ENCODE results near the gene NSL1. TPM values are rescaled to one million over a fixed set of nuclear protein-coding genes. Genes with fewer than 3 reads are reported as not detected.
"Not testable (repeated sequence)": the region's sequence is repeated elsewhere in the genome, so short reads cannot be mapped to it uniquely, and the experiment has no call there.

The NSL1 gene
- total and polyA plus RNA-seq, 2 donors (not counting 1 experiment from before 2014, with no cell fraction given) = 20.5 to 45.9 TPM

GRCh38 chr1:212713465-212714136 is 78.0 kb downstream of the NSL1 start:
- ChIA-PET POLR2A (no interaction called here), CTCF (no interaction called here)
- Histone ChIP-seq H3K4me3 (ENCODE audit: control extremely low read depth in 1 of 5, extremely low read depth in 1 of 5, insufficient read depth in 1 of 5, low read depth in 2 of 5, low read length in 4 of 5) (no peak overlapping the region), H3K36me3 (replicated peaks in 1 of 2; ENCODE audit: control extremely low read depth in 1 of 2, control insufficient read depth in 1 of 2, extremely low read depth in 1 of 2, insufficient read depth in 2 of 2, low read length in 1 of 2) (no peaks in the 10 kb centered on the region), H3K9ac (ENCODE audit: low read length) (no peak overlapping the region), H3K4me1 (ENCODE audit: control insufficient read depth in 2 of 2, insufficient read depth in 2 of 2, low read length in 2 of 2) (no peaks in the 10 kb centered on the region), H3K27ac (ENCODE audit: low read length in 2 of 2) (no peak overlapping the region), H3K27me3 (replicated peaks in 1 of 4; ENCODE audit: control extremely low read depth in 1 of 4, control insufficient read depth in 3 of 4, insufficient read depth in 4 of 4, low read length in 3 of 4) (no peaks in the 10 kb centered on the region), H4K20me1 (ENCODE audit: control insufficient read depth, insufficient read depth, low read length, poor library complexity, severe bottlenecking) (no peaks in the 10 kb centered on the region), H3K79me2 (ENCODE audit: control insufficient read depth, insufficient read depth, low read length) (no peaks in the 10 kb centered on the region), H3K4me2 (replicated peaks; ENCODE audit: low read depth, low read length, poor library complexity, severe bottlenecking) (no peak overlapping the region), H3K9me3 (ENCODE audit: control extremely low read depth in 1 of 3, control insufficient read depth in 2 of 3, insufficient read depth in 1 of 3, low read length in 2 of 3) (no peaks in the 10 kb centered on the region), H2AFZ (ENCODE audit: insufficient read depth, low read depth, low read length, poor library complexity, severe bottlenecking) (no peak overlapping the region)
- 55% methylated on average over 2 of the region's 5 CpGs for WGBS (ENCODE audit: insufficient coverage)
- intact Hi-C loops (cut with micrococcal nuclease) = no loop called here
- H3K4me1 Mint-ChIP-seq = no peaks in the 10 kb centered on the region
- ATAC-seq (ENCODE audit: low read depth) (no peak), DNase-seq (no peak)
- TF ChIP-seq EZH2 (IDR thresholded peaks at IDR 0.05; ENCODE audit: borderline replicate concordance, insufficient read depth, low read depth, low read length, poor library complexity, severe bottlenecking) = no peak
- TF ChIP-seq CTCF (IDR thresholded peaks at IDR 0.05) = no peak
- H3K4me3 Mint-ChIP-seq = no peak overlapping the region
- H3K27me3 Mint-ChIP-seq = peaks cover 5% of the 10 kb centered on the region
- no peaks in the 10 kb centered on the region for H3K9me3 Mint-ChIP-seq (ENCODE audit: insufficient read depth)
- H3K27ac Mint-ChIP-seq = no peak overlapping the region

- Histone ChIP-seq H3K4me1 (ENCODE audit: control insufficient read depth in 2 of 2, insufficient read depth in 2 of 2, low read length in 2 of 2) (no peaks in the 10 kb centered on the region), H3K27me3 (replicated peaks in 1 of 4; ENCODE audit: control extremely low read depth in 1 of 4, control insufficient read depth in 3 of 4, insufficient read depth in 4 of 4, low read length in 3 of 4) (no peaks in the 10 kb centered on the region), H3K9me3 (ENCODE audit: control extremely low read depth in 1 of 3, control insufficient read depth in 2 of 3, insufficient read depth in 1 of 3, low read length in 2 of 3) (no peaks in the 10 kb centered on the region), H3K4me3 (ENCODE audit: control extremely low read depth in 1 of 5, extremely low read depth in 1 of 5, insufficient read depth in 1 of 5, low read depth in 2 of 5, low read length in 4 of 5) (no peak overlapping the region), H3K36me3 (replicated peaks in 1 of 2; ENCODE audit: control extremely low read depth in 1 of 2, control insufficient read depth in 1 of 2, extremely low read depth in 1 of 2, insufficient read depth in 2 of 2, low read length in 1 of 2) (no peaks in the 10 kb centered on the region), H4K20me1 (ENCODE audit: control insufficient read depth, insufficient read depth, low read length, poor library complexity, severe bottlenecking) (no peaks in the 10 kb centered on the region), H3K27ac (ENCODE audit: low read length in 2 of 2) (no peak overlapping the region), H3K4me2 (replicated peaks; ENCODE audit: low read depth, low read length, poor library complexity, severe bottlenecking) (no peak overlapping the region), H3K79me2 (ENCODE audit: control insufficient read depth, insufficient read depth, low read length) (no peaks in the 10 kb centered on the region), H3K9ac (ENCODE audit: low read length) (no peak overlapping the region), H2AFZ (ENCODE audit: insufficient read depth, low read depth, low read length, poor library complexity, severe bottlenecking) (no peak overlapping the region)
- CTCF ChIA-PET = no interaction called here
- WGBS (ENCODE audit: insufficient coverage) = 43% methylated on average over 1 of the region's 4 CpGs
- no peak overlapping the region for H3K27ac Mint-ChIP-seq
- no peaks in the 10 kb centered on the region for H3K9me3 Mint-ChIP-seq (ENCODE audit: insufficient read depth)
- no peak overlapping the region for H3K4me3 Mint-ChIP-seq
- no peaks in the 10 kb centered on the region for H3K4me1 Mint-ChIP-seq
- no peak for DNase-seq
- intact Hi-C loops (cut with micrococcal nuclease) = no loop called here
- POLR2A ChIA-PET = no interaction called here
- ATAC-seq (ENCODE audit: low read depth) = no peak
- TF ChIP-seq EZH2 (IDR thresholded peaks at IDR 0.05; ENCODE audit: borderline replicate concordance, insufficient read depth, low read depth, low read length, poor library complexity, severe bottlenecking) = no peak
- TF ChIP-seq CTCF (IDR thresholded peaks at IDR 0.05) = no peak
- H3K27me3 Mint-ChIP-seq = no peaks in the 10 kb centered on the region
These were observed 78.9 kb downstream of the NSL1 start for GRCh38 chr1:212712451-212713303.

- H3K9ac ChIP-seq (ENCODE audit: low read length); ATAC-seq (ENCODE audit: low read depth); H3K4me3 ChIP-seq (ENCODE audit: control extremely low read depth in 1 of 5, extremely low read depth in 1 of 5, insufficient read depth in 1 of 5, low read depth in 2 of 5, low read length in 4 of 5); CTCF ChIA-PET; H3K9me3 Mint-ChIP-seq (ENCODE audit: insufficient read depth); H3K9me3 ChIP-seq (ENCODE audit: control extremely low read depth in 1 of 3, control insufficient read depth in 2 of 3, insufficient read depth in 1 of 3, low read length in 2 of 3); H3K4me1 ChIP-seq (ENCODE audit: control insufficient read depth in 2 of 2, insufficient read depth in 2 of 2, low read length in 2 of 2); H3K79me2 ChIP-seq (ENCODE audit: control insufficient read depth, insufficient read depth, low read length); H3K27me3 Mint-ChIP-seq; H3K36me3 ChIP-seq (replicated peaks in 1 of 2; ENCODE audit: control extremely low read depth in 1 of 2, control insufficient read depth in 1 of 2, extremely low read depth in 1 of 2, insufficient read depth in 2 of 2, low read length in 1 of 2); POLR2A ChIA-PET; H3K27me3 ChIP-seq (replicated peaks in 1 of 4; ENCODE audit: control extremely low read depth in 1 of 4, control insufficient read depth in 3 of 4, insufficient read depth in 4 of 4, low read length in 3 of 4); intact Hi-C loops (cut with micrococcal nuclease); H2AFZ ChIP-seq (ENCODE audit: insufficient read depth, low read depth, low read length, poor library complexity, severe bottlenecking); H3K4me3 Mint-ChIP-seq; H3K27ac Mint-ChIP-seq; DNase-seq; H3K4me1 Mint-ChIP-seq; H3K27ac ChIP-seq (ENCODE audit: low read length in 2 of 2); H4K20me1 ChIP-seq (ENCODE audit: control insufficient read depth, insufficient read depth, low read length, poor library complexity, severe bottlenecking); H3K4me2 ChIP-seq (replicated peaks; ENCODE audit: low read depth, low read length, poor library complexity, severe bottlenecking): not testable (repeated sequence)
- 100% methylated on average over 2 of the region's 8 CpGs for WGBS (ENCODE audit: insufficient coverage)
These were observed 79.6 kb downstream of the NSL1 start for GRCh38 chr1:212711974-212712373.

Data from B cell (primary cell).